ENCODE measurements around the gene GLI3. TPM values are rescaled to one million over a fixed set of nuclear protein-coding genes. Genes with fewer than 3 reads are reported as not detected.

GLI3 gene
- total RNA-seq, 1 experiment from 2014 or later, result 4.4 TPM

DNA sequence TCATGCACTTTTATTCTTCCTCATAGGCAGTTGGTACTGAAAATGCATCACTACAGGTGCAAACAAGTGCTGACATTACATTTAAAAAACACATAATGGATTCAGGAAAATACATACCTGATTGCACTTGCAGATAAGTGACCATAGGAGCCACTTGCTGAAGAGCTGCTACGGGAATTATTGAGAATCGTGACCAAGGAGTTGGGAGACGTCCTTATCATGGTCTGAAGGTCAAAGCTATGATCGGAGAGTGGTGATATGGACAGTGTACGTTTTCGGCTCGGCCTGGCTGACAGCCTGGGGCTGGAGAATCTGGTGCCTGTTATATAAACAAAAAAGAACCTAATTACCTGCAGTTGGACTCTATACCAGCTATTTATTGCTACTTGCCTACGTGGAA lies 197.1 kb downstream of the GLI3 start:
- no peak for DNase-seq (ENCODE audit: low read depth)

DNA sequence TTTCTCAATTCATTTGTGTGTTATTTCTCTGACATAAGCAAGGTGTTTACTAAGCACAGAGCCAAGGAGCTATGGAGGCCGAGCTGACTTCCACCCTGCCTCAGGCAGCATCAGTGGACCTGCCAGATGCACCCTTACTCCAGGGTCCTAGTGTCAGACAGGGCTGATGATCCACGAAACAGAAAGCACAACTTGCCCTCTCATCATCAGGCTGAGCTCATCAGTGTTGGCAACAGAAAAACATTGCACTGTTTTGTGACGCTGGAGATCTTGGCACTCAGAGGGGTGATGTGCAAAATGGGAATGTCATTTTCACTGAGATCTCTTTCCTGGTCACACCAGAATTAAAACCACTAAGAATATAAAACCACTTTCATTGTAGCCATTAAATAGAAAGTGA lies 201.8 kb downstream of the GLI3 start:
- peak; percentile 8 for DNase-seq (ENCODE audit: low read depth)

DNA sequence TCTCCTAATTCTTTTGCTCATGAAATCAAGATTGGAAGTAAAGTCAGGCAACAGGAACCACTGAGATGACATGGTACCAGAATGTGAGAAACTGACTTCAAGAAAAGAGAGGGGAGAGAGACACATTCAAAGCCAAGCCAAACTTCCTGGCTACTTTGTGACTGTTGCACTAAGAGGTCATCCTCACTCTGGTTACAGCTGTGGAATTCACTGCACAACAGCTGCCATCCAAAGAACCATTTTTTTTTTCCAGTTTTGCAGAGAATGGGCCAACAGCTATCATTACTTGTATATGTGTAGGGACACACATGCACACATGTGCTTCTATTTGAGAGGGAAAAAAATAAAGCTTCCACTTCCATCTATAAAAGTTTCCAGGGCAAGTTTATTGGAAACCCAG lies 203.5 kb downstream of the GLI3 start:
- peak; percentile 21 for DNase-seq (ENCODE audit: low read depth)

DNA sequence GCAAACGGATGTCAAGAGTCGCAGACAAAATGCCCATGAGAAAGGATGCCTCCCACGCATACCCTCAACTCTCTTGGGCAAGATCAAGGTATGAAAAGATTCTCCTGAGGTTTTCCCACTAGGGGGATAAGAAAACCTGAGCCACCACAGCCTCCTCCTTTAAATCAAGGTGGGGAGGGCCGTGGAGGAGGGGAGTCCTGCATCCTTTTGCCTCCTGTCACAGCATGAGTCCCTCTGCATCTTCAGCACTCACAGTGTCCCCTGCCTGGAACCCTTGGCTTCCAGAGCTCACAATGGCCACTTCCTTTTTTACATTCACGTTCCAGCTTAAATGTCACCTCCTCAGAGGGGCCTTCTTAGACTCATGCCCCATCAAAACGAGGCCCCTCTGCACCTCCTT lies 207.6 kb downstream of the GLI3 start:
- DNase-seq (ENCODE audit: low read depth), result no peak

DNA sequence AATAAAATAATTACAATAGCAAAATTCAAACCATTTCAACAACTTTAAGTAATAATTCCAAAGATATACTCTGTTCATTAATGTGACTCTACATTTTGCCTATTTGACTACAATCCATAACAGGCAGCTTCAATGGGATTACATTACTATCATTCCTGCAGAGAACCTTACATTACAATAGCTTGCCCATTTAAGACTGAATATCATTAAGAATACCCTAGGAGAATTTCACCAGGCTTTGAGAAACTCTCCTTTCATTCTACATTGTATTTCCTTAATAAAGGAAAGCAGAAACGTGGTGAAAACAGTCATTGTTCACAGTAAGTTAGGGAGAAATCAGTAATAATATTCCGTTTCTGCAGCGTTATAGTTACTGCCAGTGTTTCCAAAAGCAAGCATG lies 209.5 kb downstream of the GLI3 start:
- no peak for DNase-seq (ENCODE audit: low read depth)

DNA sequence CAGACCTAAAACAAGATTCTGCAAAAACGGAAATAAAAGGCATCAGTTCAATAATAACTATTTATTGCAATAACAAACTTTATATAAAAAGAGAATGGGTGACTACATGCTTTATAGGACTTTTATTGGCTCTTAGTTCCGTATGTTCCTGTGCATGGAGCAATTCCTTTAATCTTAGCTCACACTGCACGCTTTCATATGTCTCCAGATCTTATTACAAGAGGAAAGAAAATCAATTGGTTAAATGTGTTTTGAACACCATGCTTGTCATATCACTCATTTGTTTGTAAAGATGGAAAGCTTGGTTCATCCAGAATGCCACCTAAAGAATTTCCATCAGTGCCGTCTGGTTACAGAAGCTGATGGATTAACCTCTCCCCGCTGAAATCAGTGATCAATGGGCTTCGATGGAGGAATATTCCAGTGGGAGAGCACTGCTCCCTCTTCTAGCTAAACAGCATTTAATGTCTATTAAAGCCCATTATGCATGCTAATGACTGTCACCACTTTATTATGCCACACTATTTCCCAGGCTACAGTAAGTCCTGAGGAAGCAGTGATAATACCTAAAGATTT lies 210.3 kb downstream of the GLI3 start:
- DNase-seq (ENCODE audit: low read depth), result no peak

DNA sequence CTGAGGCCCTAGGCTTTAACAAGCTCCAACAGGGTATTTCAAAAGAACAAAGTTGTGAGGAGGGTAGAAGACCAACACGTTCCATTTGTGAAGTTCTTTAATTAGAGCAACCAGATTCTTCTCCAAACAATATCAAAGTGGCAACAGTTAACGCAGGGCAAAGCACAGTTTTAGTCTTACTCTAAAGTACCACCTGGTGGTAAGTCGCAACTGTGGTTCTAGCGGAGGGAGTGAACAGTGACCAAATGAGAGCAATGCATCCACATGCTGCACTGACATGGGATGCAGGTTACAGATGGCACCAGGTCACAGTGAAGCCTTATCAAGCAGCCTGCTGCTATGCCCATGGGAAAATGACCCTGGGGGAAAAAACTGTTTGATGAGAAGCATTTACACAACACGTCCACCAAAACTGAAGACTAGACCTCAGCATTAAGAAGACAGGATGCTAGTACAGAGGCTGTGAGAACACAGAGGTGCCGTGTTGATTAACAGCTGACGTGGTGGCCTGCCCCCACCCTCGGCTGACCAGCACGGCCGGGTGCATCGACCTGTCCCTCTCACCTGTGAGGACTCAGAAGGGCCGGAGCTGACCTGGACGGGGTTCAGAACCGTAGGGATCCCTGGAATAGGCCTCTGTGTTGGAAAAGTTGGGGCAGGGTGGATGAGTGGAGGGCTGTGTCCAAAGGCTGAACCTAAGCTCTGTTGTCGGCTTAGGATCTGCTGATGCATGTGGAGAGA lies 211.2 kb downstream of the GLI3 start:
- DNase-seq (ENCODE audit: low read depth), result no peak

DNA sequence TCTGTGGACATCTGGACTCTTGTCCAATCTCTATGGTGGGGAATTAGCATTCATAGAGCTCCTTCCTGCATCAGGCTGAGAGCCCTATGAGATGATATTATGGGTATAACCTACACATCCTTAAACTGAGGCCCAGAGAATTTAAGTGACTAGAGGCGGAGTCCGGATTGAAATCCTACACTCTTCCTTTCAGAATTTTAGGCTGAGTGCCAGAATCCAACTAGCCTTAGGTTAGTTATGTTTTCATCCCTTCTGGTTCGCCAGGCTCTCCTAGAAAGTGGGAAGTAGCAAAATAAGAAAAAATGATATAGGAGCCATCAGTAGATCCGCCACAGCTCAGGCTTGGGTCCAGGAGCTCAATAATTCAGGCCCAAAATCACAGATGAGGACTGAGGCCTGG lies 212.5 kb downstream of the GLI3 start:
- no peak for DNase-seq (ENCODE audit: low read depth)

DNA sequence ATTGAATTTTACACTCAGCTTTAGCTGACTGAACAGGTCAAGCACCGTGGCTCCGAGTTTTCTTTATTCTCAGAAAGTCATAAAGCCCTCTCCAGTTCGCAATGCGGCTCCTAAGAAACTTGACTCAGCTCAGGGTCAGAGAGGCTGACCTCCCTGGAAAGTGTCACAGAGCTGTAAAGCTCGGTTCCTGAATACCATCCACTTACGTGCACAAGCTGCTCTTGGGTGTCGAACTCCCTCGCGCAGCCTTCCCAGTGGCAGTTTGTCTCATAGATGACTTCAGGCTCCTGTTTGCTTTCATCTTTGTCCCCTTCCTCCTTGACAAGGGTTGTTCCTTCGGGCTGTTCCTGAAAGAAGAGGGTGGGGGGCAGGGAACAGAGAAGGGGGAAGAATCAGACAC lies 213.7 kb downstream of the GLI3 start:
- no peak for DNase-seq (ENCODE audit: low read depth)

DNA sequence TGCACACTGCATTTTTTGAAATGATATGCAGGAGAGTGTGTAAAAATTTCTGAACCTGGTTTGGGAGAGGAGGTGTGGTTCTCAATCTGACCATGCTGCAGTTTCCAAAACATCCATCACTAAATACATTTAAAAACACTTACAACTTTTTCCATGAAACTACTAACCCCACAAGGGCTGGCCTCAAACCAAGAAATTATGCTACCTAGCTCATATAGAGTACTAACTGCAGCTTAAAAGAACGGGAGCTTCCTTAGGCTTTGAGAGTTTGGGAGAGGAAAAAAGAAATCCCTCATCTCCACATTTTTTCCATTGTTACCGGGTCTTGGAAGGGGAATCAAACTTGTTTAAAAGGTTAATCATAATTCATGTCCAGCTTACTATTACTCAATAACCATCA lies 214.2 kb downstream of the GLI3 start:
- DNase-seq (ENCODE audit: low read depth), result no peak

DNA sequence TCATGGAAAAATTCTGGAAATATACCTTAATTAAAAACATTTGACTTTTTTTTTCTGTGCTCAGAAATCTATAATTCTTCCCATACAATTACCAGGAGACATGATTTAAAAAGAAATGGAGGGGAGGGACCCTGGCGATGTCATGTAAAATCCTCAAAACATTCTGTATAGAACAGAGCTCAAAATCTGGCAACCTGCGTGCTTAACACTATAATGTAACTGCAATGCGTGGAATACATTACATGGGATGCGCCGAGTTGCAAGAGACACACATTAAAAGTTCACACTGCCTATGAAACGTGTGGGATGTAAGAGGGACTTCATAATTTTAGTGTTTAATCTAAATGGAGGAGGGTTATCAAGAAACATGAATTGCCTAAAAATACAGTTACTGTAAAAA lies 215.0 kb downstream of the GLI3 start:
- DNase-seq (ENCODE audit: low read depth), result no peak

DNA sequence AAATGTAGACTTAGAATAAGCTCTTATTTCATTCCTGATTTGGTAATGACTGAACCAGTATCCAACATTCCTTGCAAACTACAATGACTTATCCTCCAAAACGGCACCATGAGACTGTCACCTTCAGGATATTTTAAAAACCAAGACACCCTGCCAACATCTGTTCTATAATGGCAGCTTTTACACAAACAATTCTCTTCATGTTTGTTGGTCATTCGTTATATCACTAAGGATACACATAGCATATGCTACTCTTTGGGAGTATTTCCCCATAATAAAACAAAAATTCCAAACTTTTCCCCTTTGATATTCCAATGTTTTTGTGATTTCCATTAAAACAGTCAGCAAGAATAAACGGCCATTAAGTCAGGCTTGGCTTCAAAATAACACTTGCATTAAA lies 215.4 kb downstream of the GLI3 start:
- DNase-seq (ENCODE audit: low read depth), result no peak

DNA sequence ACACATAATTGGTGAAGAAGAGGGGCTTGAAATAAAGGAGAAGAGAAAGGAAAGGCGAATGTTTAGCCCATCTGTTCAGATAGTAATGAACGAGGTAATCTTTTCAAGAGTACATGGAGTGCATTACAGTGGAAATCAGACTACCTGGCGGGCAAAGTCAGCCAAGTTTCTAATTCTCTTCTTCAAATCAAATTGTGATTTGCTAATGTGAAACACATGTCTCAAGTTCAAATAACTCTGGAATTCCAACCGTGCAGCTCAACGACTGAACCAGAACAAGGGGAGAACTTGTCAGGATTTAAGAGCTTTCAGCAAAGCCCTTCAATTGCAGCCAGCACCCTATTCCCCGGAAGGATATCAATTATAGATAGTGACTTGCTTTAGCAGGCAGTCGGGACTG lies 216.9 kb downstream of the GLI3 start:
- no peak for DNase-seq (ENCODE audit: low read depth)

DNA sequence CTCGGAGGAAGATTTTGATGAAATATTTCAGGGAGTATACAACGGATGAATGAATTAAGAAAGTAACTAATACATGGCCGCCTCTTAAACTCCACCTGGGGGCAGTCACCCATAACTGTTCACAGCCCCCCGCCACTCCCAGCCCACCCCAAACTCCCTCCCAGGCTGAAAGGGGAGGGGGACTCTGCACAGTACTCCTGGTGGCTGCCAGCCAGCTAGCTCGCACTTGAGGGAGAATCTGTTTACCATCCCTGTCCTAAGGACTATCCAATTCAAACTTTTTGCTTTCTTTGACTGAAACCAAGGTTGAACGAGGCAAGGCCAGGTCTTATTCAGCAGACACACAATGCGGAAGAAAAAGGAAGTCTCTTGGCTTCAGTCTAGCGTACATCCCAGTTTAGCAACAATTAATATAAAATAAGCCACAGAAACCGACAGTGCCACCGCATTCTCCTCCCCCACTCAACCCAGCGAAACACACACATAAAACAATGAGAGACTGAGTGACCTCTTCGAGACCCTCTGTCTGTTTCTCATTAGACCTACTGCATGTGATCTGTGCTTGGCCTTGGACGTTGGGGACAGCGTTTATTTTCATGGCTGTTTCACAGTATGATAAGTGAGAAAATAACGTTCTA lies 219.5 kb downstream of the GLI3 start:
- no peak for DNase-seq (ENCODE audit: low read depth)

DNA sequence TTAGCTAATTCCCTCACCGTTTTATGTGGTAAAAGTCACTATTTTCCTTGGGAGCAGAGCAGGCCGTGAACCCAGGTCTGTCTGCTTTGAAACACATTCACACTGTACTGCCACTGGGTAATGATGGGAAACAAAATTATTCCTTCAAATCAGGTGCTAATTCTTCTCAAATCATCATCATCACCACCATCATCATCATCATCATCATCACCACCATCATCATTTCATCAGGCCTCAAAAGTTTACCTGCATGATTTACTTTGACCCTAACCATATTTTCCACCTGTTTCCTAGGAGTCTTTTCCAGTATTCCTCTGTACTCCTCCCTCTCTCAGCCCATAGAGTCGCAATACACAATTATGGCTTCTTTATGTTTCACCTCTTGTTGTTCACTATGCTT lies 220.5 kb downstream of the GLI3 start:
- DNase-seq (ENCODE audit: low read depth), result no peak

DNA sequence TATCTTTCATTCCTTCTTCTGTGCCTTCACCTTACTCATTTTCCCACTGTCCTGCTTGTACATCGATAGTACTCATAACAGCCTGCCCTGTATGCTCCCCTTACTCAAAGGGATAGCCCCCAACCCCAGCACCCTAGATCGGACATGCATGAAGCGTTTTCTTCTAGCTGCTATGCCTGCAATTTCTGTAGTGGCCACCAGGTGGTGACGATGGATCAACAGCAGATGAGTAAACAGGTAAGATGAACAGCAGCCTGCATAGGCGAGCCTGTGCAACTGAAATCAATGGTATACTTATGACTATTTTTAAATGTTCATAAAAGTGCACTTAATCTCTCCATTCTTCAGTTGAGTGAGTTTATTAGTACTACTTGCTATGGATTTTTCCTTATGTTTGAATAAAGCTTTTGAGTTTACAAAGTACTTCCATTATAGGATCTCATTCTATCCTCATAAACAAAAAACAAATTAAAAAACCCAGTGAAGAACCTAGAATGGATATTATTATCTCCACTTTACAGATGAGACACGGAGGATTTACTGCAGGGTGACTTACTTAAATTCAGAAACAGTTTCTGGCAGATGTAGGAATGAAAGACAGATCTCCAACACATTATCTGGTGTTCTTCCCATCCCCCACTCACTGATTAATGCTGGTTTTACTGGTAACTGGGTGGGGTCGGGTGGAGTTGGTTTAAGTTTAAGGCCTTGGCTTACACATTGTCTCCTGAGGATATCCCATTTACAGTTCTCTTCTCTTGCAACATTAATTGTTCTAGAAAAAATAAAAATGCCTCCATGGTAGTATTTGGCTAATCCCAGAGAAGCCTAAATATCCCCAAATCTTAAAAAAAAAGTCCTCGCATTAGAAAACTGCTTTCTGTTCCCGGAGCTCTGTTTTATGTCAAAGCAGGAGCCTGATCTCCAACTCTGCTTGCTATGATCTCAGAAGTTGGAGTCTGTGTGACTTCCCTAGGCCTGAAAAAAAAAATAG lies 222.1 kb downstream of the GLI3 start:
- DNase-seq (ENCODE audit: low read depth), result peak; percentile 52

DNA sequence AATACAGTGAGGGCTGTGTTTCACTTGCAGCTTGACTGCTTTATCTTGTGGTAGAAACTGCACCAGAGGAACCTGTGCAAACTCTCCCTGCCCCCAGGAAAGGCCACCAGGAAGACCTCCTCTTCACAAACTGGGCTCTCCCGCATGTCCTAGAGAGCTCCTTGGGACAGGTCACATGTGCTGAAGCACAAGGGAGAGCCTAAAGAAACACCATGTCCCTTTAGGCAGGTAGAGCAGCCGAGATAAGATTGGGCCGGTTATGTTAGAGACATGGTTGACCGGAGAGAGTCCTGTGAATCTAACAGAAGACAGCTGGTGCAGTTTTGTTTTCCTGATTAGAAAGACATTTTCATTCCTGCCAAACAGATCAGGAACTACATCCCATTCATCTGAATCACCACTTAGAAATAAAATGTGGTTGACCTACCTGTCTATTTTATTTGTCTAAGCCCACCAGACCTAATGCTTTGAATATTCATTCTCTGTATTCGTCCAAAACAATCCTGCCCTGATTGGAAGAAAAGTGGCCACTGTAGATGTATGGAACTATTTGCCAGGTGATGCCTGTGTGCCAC lies 224.1 kb downstream of the GLI3 start:
- no peak for DNase-seq (ENCODE audit: low read depth)

DNA sequence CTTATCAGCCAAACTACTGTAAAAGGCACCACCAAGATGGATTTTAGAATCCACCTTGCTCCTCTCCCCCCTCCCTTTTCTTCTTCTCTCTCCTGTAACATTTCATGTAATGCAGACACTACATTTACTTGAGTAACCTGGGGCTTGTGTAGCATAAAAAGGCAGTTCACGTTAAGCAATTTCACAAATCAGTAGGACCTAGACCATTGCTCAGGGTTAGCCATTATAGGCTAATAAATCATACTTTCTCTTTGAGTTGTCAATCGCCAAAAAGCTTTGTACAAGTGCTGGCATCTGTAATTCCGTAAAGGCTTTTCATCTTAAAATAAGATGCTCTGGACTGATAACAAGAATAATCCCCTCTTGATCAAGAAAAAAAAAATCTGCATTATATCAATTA lies 224.7 kb downstream of the GLI3 start:
- DNase-seq (ENCODE audit: low read depth), result no peak

DNA sequence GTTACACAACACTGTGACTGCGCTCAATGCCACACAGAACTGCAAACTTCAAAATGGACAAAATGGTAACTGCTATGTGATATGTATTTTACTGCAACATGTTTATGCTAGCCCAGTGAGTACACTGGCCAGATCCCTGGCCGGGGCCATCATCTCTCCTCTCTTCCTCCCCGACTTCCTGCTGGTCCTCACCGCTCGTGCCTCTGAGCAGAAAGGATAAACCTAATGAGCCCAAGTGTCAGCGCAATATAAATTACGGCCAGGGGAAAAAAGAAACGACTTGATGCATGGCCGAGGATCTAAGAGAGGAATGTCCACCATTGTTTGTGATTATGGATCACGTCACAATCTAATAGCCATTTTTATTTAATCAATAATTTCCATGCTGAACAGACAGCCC lies 225.2 kb downstream of the GLI3 start:
- DNase-seq (ENCODE audit: low read depth), result no peak

DNA sequence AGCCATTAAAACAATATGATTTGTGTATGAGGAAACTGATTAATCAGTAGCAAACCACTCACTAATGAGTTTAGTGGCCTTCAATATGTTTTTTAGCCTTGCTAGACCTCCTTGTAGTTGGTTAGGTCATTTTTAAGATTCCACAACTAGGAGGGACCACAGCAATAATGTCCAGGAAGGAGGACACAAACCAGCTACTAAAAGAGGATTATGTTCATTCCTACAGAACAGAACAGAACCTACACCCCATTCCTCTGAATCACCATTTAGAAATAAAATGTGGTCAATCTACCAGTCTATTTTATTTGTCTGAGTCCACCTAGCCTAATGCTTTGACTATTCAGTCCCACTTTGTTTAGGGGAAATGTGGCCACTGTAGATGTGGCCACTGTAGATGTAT lies 226.3 kb downstream of the GLI3 start:
- no peak for DNase-seq (ENCODE audit: low read depth)

DNA sequence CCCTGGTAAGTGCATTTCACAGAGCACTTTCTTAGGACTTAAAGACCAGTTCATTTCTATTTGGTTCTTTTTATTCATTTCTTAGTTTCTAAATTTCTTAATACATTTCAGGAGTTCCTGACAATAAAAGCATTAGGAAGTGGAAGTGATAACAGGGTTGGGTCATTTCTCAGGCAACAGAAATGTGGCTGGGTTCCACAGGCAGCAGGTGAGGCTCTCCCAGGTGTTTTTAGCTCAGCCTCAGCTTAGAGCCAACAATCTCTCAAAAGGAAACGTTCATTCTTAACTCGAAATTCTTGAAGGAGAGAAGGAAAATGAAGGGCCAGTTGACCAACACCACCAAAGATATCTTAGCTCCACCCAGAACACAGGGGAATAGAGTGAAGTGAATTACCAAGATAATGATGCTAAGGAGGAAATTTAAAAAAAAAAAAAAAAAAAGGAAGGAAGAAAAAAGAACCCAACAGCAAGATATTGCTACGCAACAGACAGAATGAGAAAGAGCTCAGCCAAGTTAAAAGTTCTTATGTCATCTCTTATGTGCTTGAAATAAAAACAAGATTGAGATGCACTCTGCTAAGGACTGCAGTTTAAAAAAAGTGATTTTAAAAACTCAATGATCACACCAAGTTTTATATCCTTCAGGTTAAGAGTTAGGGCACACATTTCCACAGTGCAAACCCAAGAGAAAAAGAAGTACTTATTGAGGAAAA lies 230.1 kb downstream of the GLI3 start:
- DNase-seq (ENCODE audit: low read depth), result no peak
